Measurements from ENCODE around the gene KDM4C. TPM values are rescaled to one million over a fixed set of nuclear protein-coding genes. Genes with fewer than 3 reads are reported as not detected.

Gene KDM4C
- total and polyA plus RNA-seq, 2 of the 13 experiments (the other 11 are each of a cell fraction or from before 2014, with no cell fraction given) = 19.4 to 23.6 TPM

DNA sequence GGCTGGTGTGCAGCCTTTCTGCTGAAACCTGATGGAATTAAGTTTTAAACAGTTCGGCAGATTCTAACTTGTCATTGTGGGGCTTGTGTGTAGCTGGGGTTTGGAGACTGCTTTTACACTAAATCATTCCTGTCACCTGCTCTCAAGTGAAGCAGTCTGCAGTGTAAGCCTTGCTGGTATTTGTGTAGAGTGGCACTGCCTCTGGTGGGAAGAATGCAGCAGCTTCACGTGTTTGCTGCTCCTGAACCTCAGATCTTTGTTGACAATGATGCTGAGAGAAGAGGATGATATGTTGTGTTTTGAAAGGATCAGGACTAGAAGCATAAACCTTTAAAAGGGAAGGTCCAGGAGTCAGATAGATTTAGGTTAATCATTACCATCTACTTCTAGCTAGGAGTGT is 88.1 kb downstream of the KDM4C start (continued):
- TF ChIP-seq ZNF382 (CRISPR knock-in tag; IDR thresholded peaks at IDR 0.05; ENCODE audit: borderline replicate concordance) (no peak), ZFY (CRISPR knock-in tag; IDR thresholded peaks at IDR 0.05) (no peak), SPEN (CRISPR knock-in tag; IDR thresholded peaks at IDR 0.05; ENCODE audit: low read depth) (0 out of 2 replicates have a peak, but pooled peaks have one; percentile 26), MXD4 (CRISPR knock-in tag; IDR thresholded peaks at IDR 0.05) (0 out of 2 replicates have a peak, but pooled peaks have one; percentile 27), ELF3 (CRISPR knock-in tag; IDR thresholded peaks at IDR 0.05) (no peak), ZNF775 (CRISPR knock-in tag; IDR thresholded peaks at IDR 0.05; ENCODE audit: borderline replicate concordance) (no peak), REXO4 (CRISPR knock-in tag; IDR thresholded peaks at IDR 0.05; ENCODE audit: borderline replicate concordance) (no peak), PHB2 (IDR thresholded peaks at IDR 0.05; ENCODE audit: partially characterized antibody) (no peak), GATAD1 (CRISPR knock-in tag; IDR thresholded peaks at IDR 0.05) (0 out of 2 replicates have a peak, but pooled peaks have one; percentile 13), KMT2A (CRISPR knock-in tag; IDR thresholded peaks at IDR 0.05) (no peak), TCF7L2 (IDR thresholded peaks at IDR 0.05; ENCODE audit: low read depth, low read length) (no peak), HOXA5 (CRISPR knock-in tag; IDR thresholded peaks at IDR 0.05) (no peak), NFKB2 (CRISPR knock-in tag; IDR thresholded peaks at IDR 0.05; ENCODE audit: borderline replicate concordance) (no peak), AHR (CRISPR knock-in tag; IDR thresholded peaks at IDR 0.05) (no peak), NCOR1 (IDR thresholded peaks at IDR 0.05; ENCODE audit: borderline replicate concordance, low read length) (no peak), ZNF780A (CRISPR knock-in tag; IDR thresholded peaks at IDR 0.05) (no peak), NR2F1 (CRISPR knock-in tag; IDR thresholded peaks at IDR 0.05) (0 out of 4 replicates have a peak, but pooled peaks of 1 of the 2 experiments have one; percentile 9), FOXP1 (IDR thresholded peaks at IDR 0.05) (peak; percentile 72), FOXP1 (CRISPR knock-in tag; IDR thresholded peaks at IDR 0.05) (peak; percentile 78)
- TF ChIP-seq, protein P1, sequence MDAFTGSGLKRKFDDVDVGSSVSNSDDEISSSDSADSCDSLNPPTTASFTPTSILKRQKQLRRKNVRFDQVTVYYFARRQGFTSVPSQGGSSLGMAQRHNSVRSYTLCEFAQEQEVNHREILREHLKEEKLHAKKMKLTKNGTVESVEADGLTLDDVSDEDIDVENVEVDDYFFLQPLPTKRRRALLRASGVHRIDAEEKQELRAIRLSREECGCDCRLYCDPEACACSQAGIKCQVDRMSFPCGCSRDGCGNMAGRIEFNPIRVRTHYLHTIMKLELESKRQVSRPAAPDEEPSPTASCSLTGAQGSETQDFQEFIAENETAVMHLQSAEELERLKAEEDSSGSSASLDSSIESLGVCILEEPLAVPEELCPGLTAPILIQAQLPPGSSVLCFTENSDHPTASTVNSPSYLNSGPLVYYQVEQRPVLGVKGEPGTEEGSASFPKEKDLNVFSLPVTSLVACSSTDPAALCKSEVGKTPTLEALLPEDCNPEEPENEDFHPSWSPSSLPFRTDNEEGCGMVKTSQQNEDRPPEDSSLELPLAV (CRISPR knock-in tag; conservative IDR thresholded peaks at IDR 0.05; ENCODE audit: low read depth) = no peak
- TF ChIP-seq, protein P2, sequence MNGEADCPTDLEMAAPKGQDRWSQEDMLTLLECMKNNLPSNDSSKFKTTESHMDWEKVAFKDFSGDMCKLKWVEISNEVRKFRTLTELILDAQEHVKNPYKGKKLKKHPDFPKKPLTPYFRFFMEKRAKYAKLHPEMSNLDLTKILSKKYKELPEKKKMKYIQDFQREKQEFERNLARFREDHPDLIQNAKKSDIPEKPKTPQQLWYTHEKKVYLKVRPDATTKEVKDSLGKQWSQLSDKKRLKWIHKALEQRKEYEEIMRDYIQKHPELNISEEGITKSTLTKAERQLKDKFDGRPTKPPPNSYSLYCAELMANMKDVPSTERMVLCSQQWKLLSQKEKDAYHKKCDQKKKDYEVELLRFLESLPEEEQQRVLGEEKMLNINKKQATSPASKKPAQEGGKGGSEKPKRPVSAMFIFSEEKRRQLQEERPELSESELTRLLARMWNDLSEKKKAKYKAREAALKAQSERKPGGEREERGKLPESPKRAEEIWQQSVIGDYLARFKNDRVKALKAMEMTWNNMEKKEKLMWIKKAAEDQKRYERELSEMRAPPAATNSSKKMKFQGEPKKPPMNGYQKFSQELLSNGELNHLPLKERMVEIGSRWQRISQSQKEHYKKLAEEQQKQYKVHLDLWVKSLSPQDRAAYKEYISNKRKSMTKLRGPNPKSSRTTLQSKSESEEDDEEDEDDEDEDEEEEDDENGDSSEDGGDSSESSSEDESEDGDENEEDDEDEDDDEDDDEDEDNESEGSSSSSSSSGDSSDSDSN (CRISPR knock-in tag; IDR thresholded peaks at IDR 0.05) = no peak
- TF ChIP-seq, protein P3, sequence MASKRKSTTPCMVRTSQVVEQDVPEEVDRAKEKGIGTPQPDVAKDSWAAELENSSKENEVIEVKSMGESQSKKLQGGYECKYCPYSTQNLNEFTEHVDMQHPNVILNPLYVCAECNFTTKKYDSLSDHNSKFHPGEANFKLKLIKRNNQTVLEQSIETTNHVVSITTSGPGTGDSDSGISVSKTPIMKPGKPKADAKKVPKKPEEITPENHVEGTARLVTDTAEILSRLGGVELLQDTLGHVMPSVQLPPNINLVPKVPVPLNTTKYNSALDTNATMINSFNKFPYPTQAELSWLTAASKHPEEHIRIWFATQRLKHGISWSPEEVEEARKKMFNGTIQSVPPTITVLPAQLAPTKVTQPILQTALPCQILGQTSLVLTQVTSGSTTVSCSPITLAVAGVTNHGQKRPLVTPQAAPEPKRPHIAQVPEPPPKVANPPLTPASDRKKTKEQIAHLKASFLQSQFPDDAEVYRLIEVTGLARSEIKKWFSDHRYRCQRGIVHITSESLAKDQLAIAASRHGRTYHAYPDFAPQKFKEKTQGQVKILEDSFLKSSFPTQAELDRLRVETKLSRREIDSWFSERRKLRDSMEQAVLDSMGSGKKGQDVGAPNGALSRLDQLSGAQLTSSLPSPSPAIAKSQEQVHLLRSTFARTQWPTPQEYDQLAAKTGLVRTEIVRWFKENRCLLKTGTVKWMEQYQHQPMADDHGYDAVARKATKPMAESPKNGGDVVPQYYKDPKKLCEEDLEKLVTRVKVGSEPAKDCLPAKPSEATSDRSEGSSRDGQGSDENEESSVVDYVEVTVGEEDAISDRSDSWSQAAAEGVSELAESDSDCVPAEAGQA (IDR thresholded peaks at IDR 0.05; ENCODE audit: low read depth) = no peak
- TF ChIP-seq, protein P3 (CRISPR knock-in tag; IDR thresholded peaks at IDR 0.05; ENCODE audit: borderline replicate concordance) = no peak
